Keratinocyte (primary cell): ENCODE measurements around the gene OXSR1. TPM values are rescaled to one million over a fixed set of nuclear protein-coding genes. Genes with fewer than 3 reads are reported as not detected.
"Not testable (repeated sequence)": the region's sequence is repeated elsewhere in the genome, so short reads cannot be mapped to it uniquely, and the experiment has no call there.

Source experiments
- DNase-seq: peaks from one replicate; pipeline ENCODE4 v3.0.0-alpha.2; 2011; ENCODE audit warnings: low read depth, missing footprints, low spot score
- FAIRE-seq: peaks from 2 replicates; lab custom pipeline; 2011; peaks lifted over from hg19 to GRCh38; lab: Jason Lieb, UNC
- H2AFZ ChIP-seq: 2 replicates; pipeline ENCODE4 v1.6.0; 2012; ENCODE audit warnings: low read length, control low read depth, inconsistent platforms; ENCODE audit not compliant: control insufficient read depth
- H3K27ac ChIP-seq: 2 replicates; pipeline ENCODE4 v1.5.1; 2011; ENCODE audit warnings: low read length; ENCODE audit not compliant: control insufficient read depth, insufficient read depth
- H3K27me3 ChIP-seq: 3 replicates; pipeline ENCODE4 v1.6.0; 2011; ENCODE audit warnings: low read length; ENCODE audit not compliant: control insufficient read depth, insufficient read depth; ENCODE audit errors: extremely low read depth
- H3K36me3 ChIP-seq, 2 experiments: 2 replicates in 1 of 2; 3 replicates in 1 of 2; pipeline ENCODE4 v1.5.1; 2011; ENCODE audit warnings: low read length in 2 of 2, mild to moderate bottlenecking in 1 of 2; ENCODE audit not compliant: control insufficient read depth in 2 of 2, insufficient read depth in 2 of 2; ENCODE audit errors: extremely low read depth in 1 of 2
- H3K4me1 ChIP-seq: 3 replicates; pipeline ENCODE4 v1.5.1; 2011; ENCODE audit warnings: low read length; ENCODE audit not compliant: control insufficient read depth, insufficient read depth; ENCODE audit errors: extremely low read depth
- H3K4me2 ChIP-seq: 3 replicates; pipeline ENCODE4 v1.6.0; 2011; ENCODE audit warnings: low read depth, low read length; ENCODE audit not compliant: control insufficient read depth, insufficient read depth; ENCODE audit errors: extremely low read depth
- H3K4me3 ChIP-seq, 3 experiments: fragments of 200-600 bp in 1 of 3; sonication (generic) in 1 of 3; 2 replicates in 2 of 3; 3 replicates in 1 of 3; pipeline ENCODE4 v1.5.1; 2011 to 2016; ENCODE audit warnings: low read length in 3 of 3, mild to moderate bottlenecking in 3 of 3, control low read depth in 2 of 3, inconsistent platforms in 1 of 3, low read depth in 1 of 3, mixed read lengths in 1 of 3, mixed run types in 1 of 3, moderate library complexity in 1 of 3; ENCODE audit not compliant: control insufficient read depth in 2 of 3, insufficient read depth in 2 of 3; ENCODE audit errors: extremely low read depth in 1 of 3
- H3K79me2 ChIP-seq: 2 replicates; pipeline ENCODE4 v1.6.0; 2012; ENCODE audit warnings: low read length; ENCODE audit not compliant: control insufficient read depth, insufficient read depth
- H3K9ac ChIP-seq: 3 replicates; pipeline ENCODE4 v1.6.0; 2011; ENCODE audit warnings: low read length; ENCODE audit not compliant: control insufficient read depth, insufficient read depth; ENCODE audit errors: extremely low read depth
- H3K9me1 ChIP-seq: 3 replicates; pipeline ENCODE4 v1.6.0; 2011; ENCODE audit warnings: low read length; ENCODE audit not compliant: control insufficient read depth, insufficient read depth; ENCODE audit errors: extremely low read depth
- H3K9me3 ChIP-seq: 2 replicates; pipeline ENCODE4 v1.5.1; 2012; ENCODE audit warnings: low read depth, low read length; ENCODE audit not compliant: control insufficient read depth
- H4K20me1 ChIP-seq: 3 replicates; pipeline ENCODE4 v1.6.0; 2011; ENCODE audit warnings: low read length; ENCODE audit not compliant: control insufficient read depth, insufficient read depth; ENCODE audit errors: extremely low read depth
- CTCF ChIP-seq, 3 experiments: IDR thresholded peaks in 1 of 3; conservative IDR thresholded peaks in 1 of 3; optimal IDR thresholded peaks in 1 of 3; 2 replicates in 2 of 3; 3 replicates in 1 of 3; pipeline versions ENCODE3 to v1.5.1; 2011; ENCODE audit warnings: low read length in 3 of 3, mild to moderate bottlenecking in 3 of 3, moderate library complexity in 2 of 3, control low read depth in 1 of 3, inconsistent platforms in 1 of 3; ENCODE audit not compliant: insufficient read depth in 2 of 3; ENCODE audit errors: extremely low read depth in 1 of 3
- EZH2 ChIP-seq: IDR thresholded peaks from one replicate; pipeline ENCODE4 v1.6.1; 2012; ENCODE audit warnings: inconsistent platforms, mild to moderate bottlenecking, low read length, moderate library complexity
- dilution Hi-C: fragments of 300-500 bp; cut with MboI; formaldehyde crosslinking; loops from one replicate; pipeline ENCODE4 v1.7.0; 2020; ENCODE audit warnings: low sequenced_read_pairs; ENCODE audit not compliant: extremely low pct_ligation_motif_present
- polyA plus RNA-seq, 5 experiments: library from polyadenylated mRNA; depleted of rRNA in 3 of 5; stranded (reverse) in 3 of 5; stranded (forward) in 1 of 5; unstranded in 1 of 5; fragments of >200 nt; gene quantifications; 1 replicate in 1 of 5; 2 replicates in 3 of 5; 3 replicates in 1 of 5; pipeline versions ENCODE4 v1.2.1 to v1.2.3, GENCODE V29; 2011 to 2012; ENCODE audit warnings: missing spikeins in 2 of 5, low read depth in 1 of 5, low replicate concordance in 1 of 5

The OXSR1 gene
- polyA plus RNA-seq, 1 donor (not counting 4 experiments of a cell fraction or from before 2014, with no cell fraction given): 77.0 TPM

GRCh38 chr3:38158472-38158871, 6.9 kb upstream of the OXSR1 start:
- H3K9me3 ChIP-seq: no peaks in the 10 kb centered on the region
- no peaks in the 10 kb centered on the region for H4K20me1 ChIP-seq
- H3K79me2 ChIP-seq: no peaks in the 10 kb centered on the region
- H3K4me2 ChIP-seq: no peak overlapping the region
- peaks cover 40% of the 10 kb centered on the region for H3K4me1 ChIP-seq
- H3K27me3 ChIP-seq: no peaks in the 10 kb centered on the region
- no peaks in the 10 kb centered on the region for H3K9me1 ChIP-seq
- DNase-seq: no peak
- dilution Hi-C loops: no loop called here
- TF ChIP-seq CTCF (optimal IDR thresholded peaks at IDR 0.05 in 1 of 3, IDR thresholded peaks at IDR 0.05 in 1 of 3, conservative IDR thresholded peaks at IDR 0.05 in 1 of 3; ENCODE audit: extremely low read depth in 1 of 3, insufficient read depth in 2 of 3, low read length in 3 of 3) (no peak), EZH2 (no peak)
- no peak overlapping the region for H3K9ac ChIP-seq
- no peaks in the 10 kb centered on the region for H3K36me3 ChIP-seq
- H2AFZ ChIP-seq: no peak overlapping the region
- no peak overlapping the region for H3K27ac ChIP-seq
- peak; percentile 43 for FAIRE-seq
- no peak overlapping the region for H3K4me3 ChIP-seq

GRCh38 chr3:38160704-38161103, 4.6 kb upstream of the OXSR1 start:
- peaks cover 21% of the 10 kb centered on the region for H3K4me1 ChIP-seq
- H3K4me3 ChIP-seq, H3K36me3 ChIP-seq, H2AFZ ChIP-seq, DNase-seq, H3K27me3 ChIP-seq, H3K27ac ChIP-seq, H3K9ac ChIP-seq, H3K9me3 ChIP-seq, dilution Hi-C loops, H3K79me2 ChIP-seq, H3K9me1 ChIP-seq, H4K20me1 ChIP-seq, FAIRE-seq, H3K4me2 ChIP-seq: not testable (repeated sequence)

GRCh38 chr3:38163117-38163840, 2.1 kb upstream of the OXSR1 start:
- Histone ChIP-seq H3K9ac (no peak overlapping the region), H3K36me3 (no peaks in the 10 kb centered on the region), H3K79me2 (peaks cover 25% of the 10 kb centered on the region), H3K27me3 (no peaks in the 10 kb centered on the region), H4K20me1 (no peaks in the 10 kb centered on the region), H3K4me3 (no peak overlapping the region), H3K4me2 (no peak overlapping the region), H3K27ac (no peak overlapping the region), H3K9me1 (no peaks in the 10 kb centered on the region), H3K9me3 (no peaks in the 10 kb centered on the region), H3K4me1 (peaks cover 17% of the 10 kb centered on the region), H2AFZ (no peak overlapping the region)
- TF ChIP-seq EZH2 (no peak), CTCF (optimal IDR thresholded peaks at IDR 0.05 in 1 of 3, IDR thresholded peaks at IDR 0.05 in 1 of 3, conservative IDR thresholded peaks at IDR 0.05 in 1 of 3; ENCODE audit: extremely low read depth in 1 of 3, insufficient read depth in 2 of 3, low read length in 3 of 3) (peak in 1 of 3 experiments; percentile 36)
- no peak for FAIRE-seq
- DNase-seq: no peak
- dilution Hi-C loops: no loop called here
